ENCODE results near the gene OPCML.

Gene OPCML

GRCh38 chr11:132876705-132877104 is 655.6 kb downstream of the OPCML start:
- DNase-seq (ENCODE audit: low spot score), result no peak
- in situ Hi-C loops (cut with MboI; ENCODE audit: low sequenced_read_pairs, unreplicated experiment), result no loop called here
- TF ChIP-seq, protein P1, sequence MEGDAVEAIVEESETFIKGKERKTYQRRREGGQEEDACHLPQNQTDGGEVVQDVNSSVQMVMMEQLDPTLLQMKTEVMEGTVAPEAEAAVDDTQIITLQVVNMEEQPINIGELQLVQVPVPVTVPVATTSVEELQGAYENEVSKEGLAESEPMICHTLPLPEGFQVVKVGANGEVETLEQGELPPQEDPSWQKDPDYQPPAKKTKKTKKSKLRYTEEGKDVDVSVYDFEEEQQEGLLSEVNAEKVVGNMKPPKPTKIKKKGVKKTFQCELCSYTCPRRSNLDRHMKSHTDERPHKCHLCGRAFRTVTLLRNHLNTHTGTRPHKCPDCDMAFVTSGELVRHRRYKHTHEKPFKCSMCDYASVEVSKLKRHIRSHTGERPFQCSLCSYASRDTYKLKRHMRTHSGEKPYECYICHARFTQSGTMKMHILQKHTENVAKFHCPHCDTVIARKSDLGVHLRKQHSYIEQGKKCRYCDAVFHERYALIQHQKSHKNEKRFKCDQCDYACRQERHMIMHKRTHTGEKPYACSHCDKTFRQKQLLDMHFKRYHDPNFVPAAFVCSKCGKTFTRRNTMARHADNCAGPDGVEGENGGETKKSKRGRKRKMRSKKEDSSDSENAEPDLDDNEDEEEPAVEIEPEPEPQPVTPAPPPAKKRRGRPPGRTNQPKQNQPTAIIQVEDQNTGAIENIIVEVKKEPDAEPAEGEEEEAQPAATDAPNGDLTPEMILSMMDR (IDR thresholded peaks at IDR 0.05; ENCODE audit: borderline replicate concordance, control extremely low read depth, extremely low read depth, insufficient read depth, missing control alignments), result no peak

GRCh38 chr11:132876239-132876638 is 656.1 kb downstream of the OPCML start:
- DNase-seq (ENCODE audit: low spot score), result no peak
- in situ Hi-C loops (cut with MboI; ENCODE audit: low sequenced_read_pairs, unreplicated experiment), result no loop called here
- TF ChIP-seq, protein P1 (IDR thresholded peaks at IDR 0.05; ENCODE audit: borderline replicate concordance, control extremely low read depth, extremely low read depth, insufficient read depth, missing control alignments), result no peak

DNA sequence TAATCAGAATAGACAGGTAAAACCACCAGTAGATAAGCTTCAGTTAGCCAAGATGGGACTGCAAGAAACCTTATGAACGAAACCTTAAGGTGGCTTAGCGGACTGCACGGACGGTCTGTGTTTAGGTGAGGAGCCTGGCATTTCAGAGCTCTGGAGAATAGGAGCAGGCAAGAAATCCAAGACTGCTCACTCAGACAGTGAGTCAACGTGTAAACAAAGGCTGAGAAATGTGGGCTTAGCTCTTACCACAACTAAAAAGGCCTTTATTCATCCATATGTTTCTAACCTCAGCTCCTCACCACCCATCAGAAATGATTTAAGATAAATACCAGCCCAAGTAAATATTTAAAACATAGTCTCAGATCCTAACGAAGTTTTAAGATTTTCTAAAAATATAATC is 657.7 kb downstream of the OPCML start:
- DNase-seq (ENCODE audit: low spot score), result no peak
- in situ Hi-C loops (cut with MboI; ENCODE audit: low sequenced_read_pairs, unreplicated experiment), result no loop called here
- TF ChIP-seq, protein P1 (IDR thresholded peaks at IDR 0.05; ENCODE audit: borderline replicate concordance, control extremely low read depth, extremely low read depth, insufficient read depth, missing control alignments), result no peak

- in situ Hi-C loops (cut with MboI; ENCODE audit: low sequenced_read_pairs, unreplicated experiment), result no loop called here
- no peak for DNase-seq (ENCODE audit: low spot score)
These were observed 658.5 kb downstream of the OPCML start for GRCh38 chr11:132873841-132874240.

DNA sequence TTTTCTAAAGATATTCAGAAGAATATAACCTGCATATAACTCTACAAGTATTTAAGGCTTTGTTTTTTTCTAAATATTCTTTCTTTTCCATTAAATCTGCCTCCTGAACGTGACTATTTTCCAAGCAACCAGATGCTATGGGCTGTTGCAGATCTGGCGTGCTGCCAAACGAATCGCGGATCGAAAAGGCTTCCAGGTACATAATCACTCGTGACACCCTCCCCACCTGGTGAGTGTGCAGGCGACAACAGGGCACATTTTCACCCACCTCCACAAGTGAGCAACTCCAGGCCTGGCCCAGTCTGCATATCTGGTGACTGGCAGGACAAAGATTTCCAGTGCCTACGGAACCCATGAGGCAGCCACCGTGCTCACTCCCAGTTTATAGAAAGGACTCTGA is 660.1 kb downstream of the OPCML start:
- no peak for DNase-seq (ENCODE audit: low spot score)
- TF ChIP-seq, protein P1 (IDR thresholded peaks at IDR 0.05; ENCODE audit: borderline replicate concordance, control extremely low read depth, extremely low read depth, insufficient read depth, missing control alignments), result no peak
- in situ Hi-C loops (cut with MboI; ENCODE audit: low sequenced_read_pairs, unreplicated experiment), result no loop called here

More at GRCh38 chr11:132873841-132874240, 658.5 kb downstream of the OPCML start:
- TF ChIP-seq, protein P1 (IDR thresholded peaks at IDR 0.05; ENCODE audit: borderline replicate concordance, control extremely low read depth, extremely low read depth, insufficient read depth, missing control alignments), result no peak

DNA sequence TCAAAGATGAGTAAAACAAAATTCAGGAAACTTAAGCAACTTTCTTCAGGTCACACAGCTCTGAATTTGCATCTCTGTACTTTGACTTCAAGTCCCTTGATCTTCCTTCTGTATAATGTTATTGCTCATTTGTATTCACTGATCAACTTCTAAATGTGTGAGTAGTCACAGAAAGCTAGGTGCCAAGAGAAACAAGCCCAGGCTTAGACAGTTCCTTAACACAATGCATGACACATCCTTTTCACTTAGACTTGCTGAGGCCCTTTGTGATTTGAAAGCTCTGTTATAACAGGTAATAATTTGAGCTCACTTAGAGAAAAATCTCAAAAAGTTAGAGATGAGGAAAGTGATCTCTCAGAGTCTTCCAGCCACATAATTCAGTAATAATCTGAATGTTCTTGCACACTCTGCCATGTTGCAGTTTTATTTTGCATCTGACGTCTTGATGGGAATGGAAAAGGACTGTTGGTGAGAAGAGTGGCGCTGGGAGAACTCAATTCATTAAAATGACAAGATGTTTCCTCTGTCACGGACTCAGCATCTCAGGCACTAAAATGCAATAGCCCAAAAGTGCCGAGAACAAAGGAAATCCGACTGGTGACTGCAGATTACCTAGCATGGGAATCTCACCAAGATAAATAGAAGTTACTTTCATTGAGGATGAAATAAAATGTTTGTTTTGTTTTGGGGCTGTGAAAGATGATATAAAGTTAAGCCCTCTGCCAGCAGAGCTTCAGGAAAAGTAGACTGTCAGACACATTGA is 665.3 kb downstream of the OPCML start:
- in situ Hi-C loops (cut with MboI; ENCODE audit: low sequenced_read_pairs, unreplicated experiment), result no loop called here
- TF ChIP-seq, protein P1 (IDR thresholded peaks at IDR 0.05; ENCODE audit: borderline replicate concordance, control extremely low read depth, extremely low read depth, insufficient read depth, missing control alignments), result no peak
- no peak for DNase-seq (ENCODE audit: low spot score)
